Tibial artery (tissue), 4 donors: ENCODE results near the gene WDR20.

ENCODE experiments used
- DNase-seq, 2 donors: peaks; one replicate each; pipeline ENCODE4 v3.0.0-alpha.2; 2019
- H3K27ac ChIP-seq, 2 donors: fragments of 200-600 bp; sonication (generic) in 1 of 2; 1 replicate in 1 of 2; 2 replicates in 1 of 2; pipeline ENCODE4 v1.5.1; 2018 to 2019; ENCODE audit warnings: mild to moderate bottlenecking in 1 of 2
- H3K27me3 ChIP-seq, 2 donors: fragments of 200-600 bp; sonication (generic) in 1 of 2; one replicate each; pipeline versions ENCODE4 v1.5.1 to v1.6.0; 2016 to 2019
- H3K36me3 ChIP-seq, 3 donors: fragments of 200-600 bp; sonication (generic) in 2 of 3; one replicate each; pipeline ENCODE4 v1.5.1; 2016 to 2019; ENCODE audit warnings: mild to moderate bottlenecking in 2 of 3
- H3K4me1 ChIP-seq, 4 donors: fragments of 200-600 bp; sonication (generic) in 2 of 4; 1 replicate in 3 of 4; 2 replicates in 1 of 4; pipeline ENCODE4 v1.5.1; 2016 to 2019
- H3K4me3 ChIP-seq, 2 donors: fragments of 200-600 bp; sonication (generic) in 1 of 2; 1 replicate in 1 of 2; 2 replicates in 1 of 2; pipeline ENCODE4 v1.5.1; 2018 to 2019; ENCODE audit warnings: mild to moderate bottlenecking in 2 of 2
- H3K9me3 ChIP-seq, 3 donors: fragments of 200-600 bp; sonication (generic) in 1 of 3; one replicate each; pipeline ENCODE4 v1.5.1; 2016 to 2019
- CTCF ChIP-seq, 2 experiments: fragments of 200-600 bp in 1 of 2; fragments of 450-650 bp in 1 of 2; IDR thresholded peaks; one replicate each; pipeline ENCODE4 v1.5.1; 2017 to 2019; ENCODE audit warnings: antibody characterized with exemption in 2 of 2, mild to moderate bottlenecking in 1 of 2, moderate library complexity in 1 of 2
- intact Hi-C: fragments of 100-400 bp; cut with DNase I; formaldehyde crosslinking; loops from one replicate; pipeline ENCODE4 v1.15.0; 2023; ENCODE audit warnings: low total_unique reads

Gene WDR20

GRCh38 chr14:102177161-102177560, 37.5 kb downstream of the WDR20 start:
- H3K4me3 ChIP-seq = no peak overlapping the region
- no peaks in the 10 kb centered on the region for H3K27me3 ChIP-seq
- no peak for TF ChIP-seq CTCF (IDR thresholded peaks at IDR 0.05)
- H3K27ac ChIP-seq = no peak overlapping the region
- intact Hi-C loops = no loop called here
- H3K36me3 ChIP-seq = peaks cover 0 to 4% (median 0%) of the 10 kb centered on the region in 3 donors
- H3K9me3 ChIP-seq = no peaks in the 10 kb centered on the region
- peaks cover 0 to 7% (median 2%) of the 10 kb centered on the region in 4 donors for H3K4me1 ChIP-seq
- no peak for DNase-seq

- no peak for DNase-seq
- peaks cover 0 to 4% (median 0%) of the 10 kb centered on the region in 3 donors for H3K36me3 ChIP-seq
- H3K9me3 ChIP-seq = no peaks in the 10 kb centered on the region
- peaks cover 0 to 20% (median 6%) of the 10 kb centered on the region in 4 donors for H3K4me1 ChIP-seq
- no peak overlapping the region for H3K4me3 ChIP-seq
- H3K27ac ChIP-seq = no peak overlapping the region
- TF ChIP-seq CTCF (IDR thresholded peaks at IDR 0.05) = no peak
- H3K27me3 ChIP-seq = no peaks in the 10 kb centered on the region
- intact Hi-C loops = no loop called here
These were observed 39.1 kb downstream of the WDR20 start for GRCh38 chr14:102178806-102179205.

- no peak overlapping the region for H3K4me3 ChIP-seq
- no peak overlapping the region for H3K27ac ChIP-seq
- peaks cover 0 to 4% (median 0%) of the 10 kb centered on the region in 3 donors for H3K36me3 ChIP-seq
- peaks cover 0 to 20% (median 8%) of the 10 kb centered on the region in 4 donors for H3K4me1 ChIP-seq
- H3K27me3 ChIP-seq = no peaks in the 10 kb centered on the region
- intact Hi-C loops = no loop called here
- no peak for TF ChIP-seq CTCF (IDR thresholded peaks at IDR 0.05)
- DNase-seq = no peak
- no peaks in the 10 kb centered on the region for H3K9me3 ChIP-seq
These were observed 40.7 kb downstream of the WDR20 start for GRCh38 chr14:102180248-102180998.

- no peak for DNase-seq
- Histone ChIP-seq H3K27ac (no peak overlapping the region), H3K4me3 (no peak overlapping the region), H3K36me3 (peaks cover 0 to 4% (median 0%) of the 10 kb centered on the region in 3 donors), H3K4me1 (peaks cover 0 to 20% (median 10%) of the 10 kb centered on the region in 4 donors), H3K27me3 (no peaks in the 10 kb centered on the region), H3K9me3 (no peaks in the 10 kb centered on the region)
- intact Hi-C loops = no loop called here
- TF ChIP-seq CTCF (IDR thresholded peaks at IDR 0.05) = no peak
These were observed 41.5 kb downstream of the WDR20 start for GRCh38 chr14:102181187-102181586.

- Histone ChIP-seq H3K9me3 (no peaks in the 10 kb centered on the region), H3K27me3 (no peaks in the 10 kb centered on the region), H3K4me1 (peaks cover 0 to 28% (median 14%) of the 10 kb centered on the region in 4 donors), H3K4me3 (no peak overlapping the region), H3K36me3 (peaks cover 0 to 4% (median 0%) of the 10 kb centered on the region in 3 donors), H3K27ac (no peak overlapping the region)
- TF ChIP-seq CTCF (IDR thresholded peaks at IDR 0.05) = no peak
- DNase-seq = no peak
- intact Hi-C loops = no loop called here
These were observed 42.5 kb downstream of the WDR20 start for GRCh38 chr14:102182190-102182589.
